GM12878 (cell line): Measurements from ENCODE around the gene LMNTD2. TPM values are rescaled to one million over a fixed set of nuclear protein-coding genes. Genes with fewer than 3 reads are reported as not detected.

Experiments used
- CBFB ChIP-seq: IDR thresholded peaks from 2 replicates; pipeline ENCODE4 v1.6.1; 2016; ENCODE audit warnings: antibody characterized with exemption, low read depth
- CEBPB ChIP-seq, 2 experiments: fragments of 150-350 bp in 1 of 2; IDR thresholded peaks; 2 replicates each; pipeline ENCODE4 v1.6.1; 2012 to 2014; ENCODE audit warnings: low read depth in 2 of 2, low read length in 2 of 2, borderline replicate concordance in 1 of 2, inconsistent platforms in 1 of 2
- CHD1 ChIP-seq: IDR thresholded peaks from 2 replicates; pipeline ENCODE4 v1.6.1; 2012; ENCODE audit warnings: low read depth, low read length, improper control_type of control experiment
- ELK1 ChIP-seq: IDR thresholded peaks from 2 replicates; pipeline ENCODE4 v1.6.1; 2012; ENCODE audit warnings: low read depth, low read length, improper control_type of control experiment
- ESRRA ChIP-seq: IDR thresholded peaks from 2 replicates; pipeline ENCODE4 v1.6.1; 2012; ENCODE audit warnings: mild to moderate bottlenecking, low read length, improper control_type of control experiment
- JUNB ChIP-seq: IDR thresholded peaks from 2 replicates; pipeline ENCODE4 v1.6.1; 2016; ENCODE audit warnings: antibody characterized with exemption, mild to moderate bottlenecking
- KAT2A ChIP-seq: conservative IDR thresholded peaks from 2 replicates; pipeline ENCODE4 v1.6.1; 2011; ENCODE audit warnings: low read depth, low read length; ENCODE audit not compliant: control insufficient read depth
- KDM1A ChIP-seq: fragments of 200-600 bp; sonication (generic); IDR thresholded peaks from 2 replicates; pipeline ENCODE4 v1.6.1; 2016; ENCODE audit warnings: borderline replicate concordance
- NBN ChIP-seq: fragments of 450-650 bp; IDR thresholded peaks from 2 replicates; pipeline ENCODE4 v1.6.1; 2016
- NFXL1 ChIP-seq: fragments of 450-650 bp; IDR thresholded peaks from 2 replicates; pipeline ENCODE4 v1.6.1; 2017; ENCODE audit warnings: antibody characterized with exemption, mild to moderate bottlenecking, borderline replicate concordance
- NR2C1 ChIP-seq: fragments of 450-650 bp; IDR thresholded peaks from 2 replicates; pipeline ENCODE4 v1.6.1; 2017; ENCODE audit warnings: antibody characterized with exemption, mild to moderate bottlenecking, moderate library complexity
- PAX5 ChIP-seq: IDR thresholded peaks from 2 replicates; pipeline ENCODE4 v1.6.1; 2011; ENCODE audit warnings: low read depth, low read length, borderline replicate concordance
- PAX8 ChIP-seq: fragments of 450-650 bp; IDR thresholded peaks from 2 replicates; pipeline ENCODE4 v1.6.1; 2017; ENCODE audit warnings: mild to moderate bottlenecking, moderate library complexity
- RELA ChIP-seq: fragments of 450-650 bp; IDR thresholded peaks from 2 replicates; pipeline ENCODE4 v1.8.0; 2014; ENCODE audit warnings: borderline replicate concordance; ENCODE audit not compliant: partially characterized antibody
- SP1 ChIP-seq: IDR thresholded peaks from one replicate; pipeline ENCODE4 v1.6.1; 2011; ENCODE audit warnings: low read depth, low read length
- TBL1XR1 ChIP-seq: IDR thresholded peaks from 2 replicates; pipeline ENCODE4 v1.6.1; 2012; ENCODE audit warnings: low read depth, low read length, improper control_type of control experiment
- TCF12 ChIP-seq: IDR thresholded peaks from 2 replicates; pipeline ENCODE4 v1.6.1; 2011; ENCODE audit warnings: low read depth, mild to moderate bottlenecking, low read length
- TCF3 ChIP-seq: IDR thresholded peaks from 2 replicates; pipeline ENCODE4 v1.6.1; 2012; ENCODE audit warnings: low read depth, mild to moderate bottlenecking, low read length, borderline replicate concordance; ENCODE audit not compliant: insufficient read depth
- USF1 ChIP-seq: IDR thresholded peaks from 2 replicates; pipeline ENCODE4 v1.6.1; 2011; ENCODE audit warnings: borderline replicate concordance, low read depth, mild to moderate bottlenecking, moderate library complexity, mixed read lengths, low read length; ENCODE audit not compliant: insufficient read depth; ENCODE audit errors: extremely low read length
- ZNF384 ChIP-seq: IDR thresholded peaks from 2 replicates; pipeline ENCODE4 v1.6.1; 2012; ENCODE audit warnings: low read depth, mild to moderate bottlenecking, low read length, improper control_type of control experiment, borderline replicate concordance
- ZZZ3 ChIP-seq: IDR thresholded peaks from 2 replicates; pipeline ENCODE4 v1.6.1; 2011; ENCODE audit warnings: low read depth; ENCODE audit not compliant: control insufficient read depth, insufficient read length
- polyA plus RNA-seq, 11 experiments: library from polyadenylated mRNA; depleted of rRNA in 4 of 11; unstranded in 6 of 11; stranded (reverse) in 5 of 11; fragments of >200 nt; fragmentation: Nextera tagmentation in 4 of 11; fragmentation: Illumina TruSeq in 1 of 11; extraction: Ambion mirVana in 4 of 11; extraction: Trizol in 1 of 11; gene quantifications; 1 replicate in 1 of 11; 2 replicates in 10 of 11; pipeline versions ENCODE4 v1.2.1 to v1.2.3, GENCODE V29; 2011 to 2016; ENCODE audit warnings: inconsistent platforms in 2 of 11, missing spikeins in 2 of 11, low read depth in 1 of 11
- total RNA-seq, 4 experiments: library from RNA; depleted of rRNA in 3 of 4; stranded (reverse); fragments of >200 nt in 3 of 4; fragmentation: Illumina TruSeq in 1 of 4; extraction: Trizol in 1 of 4; gene quantifications; 2 replicates each; pipeline versions ENCODE4 v1.2.1 to v1.2.3, GENCODE V29; 2013 to 2021
- TF ChIP-seq, protein P1 (sequence below): IDR thresholded peaks from 2 replicates; pipeline ENCODE4 v1.6.1; 2012; ENCODE audit warnings: mild to moderate bottlenecking, low read depth, low read length
- TF ChIP-seq, protein P2 (sequence below): fragments of 450-650 bp; IDR thresholded peaks from 2 replicates; pipeline ENCODE4 v1.6.1; 2018; ENCODE audit warnings: borderline replicate concordance, mild to moderate bottlenecking; ENCODE audit not compliant: partially characterized antibody

The LMNTD2 gene
- total and polyA plus RNA-seq, 10 of the 15 experiments (the other 5 are each of a cell fraction or from before 2014, with no cell fraction given), result 0.22 to 4.1 (median 1.3) TPM; not detected in 2

- no peak for TF ChIP-seq KAT2A
- peak; percentile 77 for TF ChIP-seq CBFB
- 0 out of 2 replicates have a peak, but pooled peaks have one; percentile 64 for TF ChIP-seq CHD1
- no peak for TF ChIP-seq TCF12
- no peak for TF ChIP-seq ZZZ3
- no peak for TF ChIP-seq JUNB
- TF ChIP-seq TBL1XR1, result no peak
- TF ChIP-seq ELK1, result peak; percentile 96
- no peak for TF ChIP-seq CEBPB (IDR thresholded peaks at IDR 0.05; ENCODE audit: borderline replicate concordance in 1 of 2, low read depth in 2 of 2, low read length in 2 of 2)
- no peak for TF ChIP-seq KDM1A
- TF ChIP-seq SP1, result peak; percentile 74
- TF ChIP-seq ESRRA, result 0 out of 2 replicates have a peak, but pooled peaks have one; percentile 21
- TF ChIP-seq, protein P1, sequence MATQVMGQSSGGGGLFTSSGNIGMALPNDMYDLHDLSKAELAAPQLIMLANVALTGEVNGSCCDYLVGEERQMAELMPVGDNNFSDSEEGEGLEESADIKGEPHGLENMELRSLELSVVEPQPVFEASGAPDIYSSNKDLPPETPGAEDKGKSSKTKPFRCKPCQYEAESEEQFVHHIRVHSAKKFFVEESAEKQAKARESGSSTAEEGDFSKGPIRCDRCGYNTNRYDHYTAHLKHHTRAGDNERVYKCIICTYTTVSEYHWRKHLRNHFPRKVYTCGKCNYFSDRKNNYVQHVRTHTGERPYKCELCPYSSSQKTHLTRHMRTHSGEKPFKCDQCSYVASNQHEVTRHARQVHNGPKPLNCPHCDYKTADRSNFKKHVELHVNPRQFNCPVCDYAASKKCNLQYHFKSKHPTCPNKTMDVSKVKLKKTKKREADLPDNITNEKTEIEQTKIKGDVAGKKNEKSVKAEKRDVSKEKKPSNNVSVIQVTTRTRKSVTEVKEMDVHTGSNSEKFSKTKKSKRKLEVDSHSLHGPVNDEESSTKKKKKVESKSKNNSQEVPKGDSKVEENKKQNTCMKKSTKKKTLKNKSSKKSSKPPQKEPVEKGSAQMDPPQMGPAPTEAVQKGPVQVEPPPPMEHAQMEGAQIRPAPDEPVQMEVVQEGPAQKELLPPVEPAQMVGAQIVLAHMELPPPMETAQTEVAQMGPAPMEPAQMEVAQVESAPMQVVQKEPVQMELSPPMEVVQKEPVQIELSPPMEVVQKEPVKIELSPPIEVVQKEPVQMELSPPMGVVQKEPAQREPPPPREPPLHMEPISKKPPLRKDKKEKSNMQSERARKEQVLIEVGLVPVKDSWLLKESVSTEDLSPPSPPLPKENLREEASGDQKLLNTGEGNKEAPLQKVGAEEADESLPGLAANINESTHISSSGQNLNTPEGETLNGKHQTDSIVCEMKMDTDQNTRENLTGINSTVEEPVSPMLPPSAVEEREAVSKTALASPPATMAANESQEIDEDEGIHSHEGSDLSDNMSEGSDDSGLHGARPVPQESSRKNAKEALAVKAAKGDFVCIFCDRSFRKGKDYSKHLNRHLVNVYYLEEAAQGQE, result no peak
- peak; percentile 85 for TF ChIP-seq USF1
- TF ChIP-seq NFXL1, result no peak
- peak; percentile 68 for TF ChIP-seq NR2C1
- TF ChIP-seq PAX5, result peak; percentile 30; the same call in 1 of the 2 replicates
- TF ChIP-seq NBN, result peak; percentile 87
- TF ChIP-seq PAX8, result no peak
- TF ChIP-seq TCF3, result peak; percentile 36; the same call in 1 of the 2 replicates
- peak; percentile 20 for TF ChIP-seq RELA
- TF ChIP-seq ZNF384, result no peak
- TF ChIP-seq, protein P2, sequence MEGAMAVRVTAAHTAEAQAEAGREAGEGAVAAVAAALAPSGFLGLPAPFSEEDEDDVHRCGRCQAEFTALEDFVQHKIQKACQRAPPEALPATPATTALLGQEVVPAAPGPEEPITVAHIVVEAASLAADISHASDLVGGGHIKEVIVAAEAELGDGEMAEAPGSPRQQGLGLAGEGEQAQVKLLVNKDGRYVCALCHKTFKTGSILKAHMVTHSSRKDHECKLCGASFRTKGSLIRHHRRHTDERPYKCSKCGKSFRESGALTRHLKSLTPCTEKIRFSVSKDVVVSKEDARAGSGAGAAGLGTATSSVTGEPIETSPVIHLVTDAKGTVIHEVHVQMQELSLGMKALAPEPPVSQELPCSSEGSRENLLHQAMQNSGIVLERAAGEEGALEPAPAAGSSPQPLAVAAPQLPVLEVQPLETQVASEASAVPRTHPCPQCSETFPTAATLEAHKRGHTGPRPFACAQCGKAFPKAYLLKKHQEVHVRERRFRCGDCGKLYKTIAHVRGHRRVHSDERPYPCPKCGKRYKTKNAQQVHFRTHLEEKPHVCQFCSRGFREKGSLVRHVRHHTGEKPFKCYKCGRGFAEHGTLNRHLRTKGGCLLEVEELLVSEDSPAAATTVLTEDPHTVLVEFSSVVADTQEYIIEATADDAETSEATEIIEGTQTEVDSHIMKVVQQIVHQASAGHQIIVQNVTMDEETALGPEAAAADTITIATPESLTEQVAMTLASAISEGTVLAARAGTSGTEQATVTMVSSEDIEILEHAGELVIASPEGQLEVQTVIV, result peak; percentile 42
Observed at GRCh38 chr11:506238-506994, 54.1 kb downstream of the LMNTD2 start (continued).
